Occipital lobe (tissue), 2 donors: ENCODE results near the gene NXNL1. TPM values are rescaled to one million over a fixed set of nuclear protein-coding genes. Genes with fewer than 3 reads are reported as not detected.
A peak's percentile ranks its signal among the peaks of the same experiment; 100 is the strongest.
"Not testable (repeated sequence)": the region's sequence is repeated elsewhere in the genome, so short reads cannot be mapped to it uniquely, and the experiment has no call there.

ENCODE experiments used
- DNase-seq: peaks from one replicate; lab custom pipeline; 2025; lab: John Stamatoyannopoulos, UW
- total RNA-seq: library from RNA; depleted of rRNA; stranded (reverse); fragments of >200 nt; gene quantifications from one replicate; pipeline ENCODE4 v1.2.3, GENCODE V29; 2014

NXNL1 gene
- total RNA-seq, 1 donor from 2014 or later: not detected

- DNase-seq: no peak
These were observed 26.0 kb upstream of the NXNL1 start for GRCh38 chr19:17486545-17487240.

GRCh38 chr19:17484520-17485185 lies 23.9 kb upstream of the NXNL1 start:
- DNase-seq: no peak

- DNase-seq: no peak
These were observed 22.9 kb upstream of the NXNL1 start for GRCh38 chr19:17483605-17484002.

- DNase-seq: no peak
These were observed 22.3 kb upstream of the NXNL1 start for GRCh38 chr19:17482877-17483604.

GRCh38 chr19:17481986-17482385 lies 21.3 kb upstream of the NXNL1 start:
- no peak for DNase-seq

GRCh38 chr19:17479325-17479791 lies 18.6 kb upstream of the NXNL1 start:
- no peak for DNase-seq

GRCh38 chr19:17475541-17476115 lies 14.9 kb upstream of the NXNL1 start:
- peak; percentile 79 for DNase-seq

- not testable (repeated sequence) for DNase-seq
These were observed 14.3 kb upstream of the NXNL1 start for GRCh38 chr19:17475011-17475540.

- no peak for DNase-seq
These were observed 12.3 kb upstream of the NXNL1 start for GRCh38 chr19:17473041-17473440.

- no peak for DNase-seq
These were observed 10.8 kb upstream of the NXNL1 start for GRCh38 chr19:17471410-17472125.

GRCh38 chr19:17470068-17470841 lies 9.5 kb upstream of the NXNL1 start, which contains the start of gene SLC27A1:
Gene SLC27A1 (plus strand): TSS chr19:17470524. CDS start chr19:17470541, 17 bp downstream.
- DNase-seq: peak; percentile 100

GRCh38 chr19:17469481-17470067 lies 8.8 kb upstream of the NXNL1 start:
- peak; percentile 97 for DNase-seq

- DNase-seq: no peak
These were observed 8.4 kb upstream of the NXNL1 start for GRCh38 chr19:17469092-17469480.

- DNase-seq: no peak
These were observed 7.8 kb upstream of the NXNL1 start for GRCh38 chr19:17468302-17469091.

GRCh38 chr19:17467471-17468301 lies 7.0 kb upstream of the NXNL1 start:
- no peak for DNase-seq

GRCh38 chr19:17466487-17466850 lies 5.7 kb upstream of the NXNL1 start:
- DNase-seq: no peak

GRCh38 chr19:17458970-17459369 lies 1.8 kb downstream of the NXNL1 start:
- no peak for DNase-seq

GRCh38 chr19:17457616-17458015 lies 3.1 kb downstream of the NXNL1 start:
- DNase-seq: no peak
